ENCODE results near the gene MTA3. TPM values are rescaled to one million over a fixed set of nuclear protein-coding genes. Genes with fewer than 3 reads are reported as not detected.
"Not testable (repeated sequence)": the region's sequence is repeated elsewhere in the genome, so short reads cannot be mapped to it uniquely, and the experiment has no call there.

Gene MTA3
- polyA plus RNA-seq, 4 donors: 65.6 to 79.2 (median 71.2) TPM

- DNase-seq (ENCODE audit: low read depth in 4 of 4, low spot score in 3 of 4): no peak
Measured at GRCh38 chr2:42566837-42567321, 1.6 kb upstream of the MTA3 start.

- DNase-seq (ENCODE audit: low read depth in 4 of 4, low spot score in 3 of 4): peak in 1 of 4 donors; percentile 21
Measured at GRCh38 chr2:42567364-42567763, 1.1 kb upstream of the MTA3 start.

GRCh38 chr2:42567806-42568400 is 529 bp upstream of the MTA3 start:
- peak in 1 of 4 donors; percentile 21 for DNase-seq (ENCODE audit: low read depth in 4 of 4, low spot score in 3 of 4)

- DNase-seq (ENCODE audit: low read depth in 4 of 4, low spot score in 3 of 4): peak in 1 of 4 donors; percentile 56
Measured at GRCh38 chr2:42569116-42569711, 782 bp downstream of the MTA3 start.

GRCh38 chr2:42569883-42570282 is 1.5 kb downstream of the MTA3 start:
- peak in 1 of 4 donors; percentile 18 for DNase-seq (ENCODE audit: low read depth in 4 of 4, low spot score in 3 of 4)

GRCh38 chr2:42572297-42573081 is 4.1 kb downstream of the MTA3 start:
- DNase-seq (ENCODE audit: low read depth in 4 of 4, low spot score in 3 of 4): no peak

GRCh38 chr2:42573256-42573655 is 4.8 kb downstream of the MTA3 start:
- no peak for DNase-seq (ENCODE audit: low read depth in 4 of 4, low spot score in 3 of 4)

- no peak for DNase-seq (ENCODE audit: low read depth in 4 of 4, low spot score in 3 of 4)
Measured at GRCh38 chr2:42575458-42576064, 7.1 kb downstream of the MTA3 start.

GRCh38 chr2:42578621-42579020 is 10.2 kb downstream of the MTA3 start:
- DNase-seq (ENCODE audit: low read depth in 4 of 4, low spot score in 3 of 4): no peak

GRCh38 chr2:42581257-42581656 is 12.8 kb downstream of the MTA3 start:
- DNase-seq (ENCODE audit: low read depth in 4 of 4, low spot score in 3 of 4): no peak

- not testable (repeated sequence) for DNase-seq (ENCODE audit: low read depth in 4 of 4, low spot score in 3 of 4)
Measured at GRCh38 chr2:42584628-42585027, 16.2 kb downstream of the MTA3 start.

GRCh38 chr2:42585779-42586178 is 17.3 kb downstream of the MTA3 start:
- no peak for DNase-seq (ENCODE audit: low read depth in 4 of 4, low spot score in 3 of 4)

- no peak for DNase-seq (ENCODE audit: low read depth in 4 of 4, low spot score in 3 of 4)
Measured at GRCh38 chr2:42587526-42588117, 19.2 kb downstream of the MTA3 start.

GRCh38 chr2:42588121-42588520 is 19.7 kb downstream of the MTA3 start:
- no peak for DNase-seq (ENCODE audit: low read depth in 4 of 4, low spot score in 3 of 4)

- no peak for DNase-seq (ENCODE audit: low read depth in 4 of 4, low spot score in 3 of 4)
Measured at GRCh38 chr2:42590176-42590575, 21.7 kb downstream of the MTA3 start.

GRCh38 chr2:42593282-42593681 is 24.9 kb downstream of the MTA3 start:
- no peak for DNase-seq (ENCODE audit: low read depth in 4 of 4, low spot score in 3 of 4)

GRCh38 chr2:42598656-42599055 is 30.2 kb downstream of the MTA3 start:
- DNase-seq (ENCODE audit: low read depth in 4 of 4, low spot score in 3 of 4): no peak

GRCh38 chr2:42601076-42601475 is 32.6 kb downstream of the MTA3 start:
- DNase-seq (ENCODE audit: low read depth in 4 of 4, low spot score in 3 of 4): no peak

- DNase-seq (ENCODE audit: low read depth in 4 of 4, low spot score in 3 of 4): no peak
Measured at GRCh38 chr2:42602218-42602875, 33.9 kb downstream of the MTA3 start.

- DNase-seq (ENCODE audit: low read depth in 4 of 4, low spot score in 3 of 4): no peak
Measured at GRCh38 chr2:42602876-42603219, 34.4 kb downstream of the MTA3 start.

Measured in left renal pelvis (tissue), 4 donors.